Measurements from ENCODE around the gene MCAM.

MCAM gene

DNA sequence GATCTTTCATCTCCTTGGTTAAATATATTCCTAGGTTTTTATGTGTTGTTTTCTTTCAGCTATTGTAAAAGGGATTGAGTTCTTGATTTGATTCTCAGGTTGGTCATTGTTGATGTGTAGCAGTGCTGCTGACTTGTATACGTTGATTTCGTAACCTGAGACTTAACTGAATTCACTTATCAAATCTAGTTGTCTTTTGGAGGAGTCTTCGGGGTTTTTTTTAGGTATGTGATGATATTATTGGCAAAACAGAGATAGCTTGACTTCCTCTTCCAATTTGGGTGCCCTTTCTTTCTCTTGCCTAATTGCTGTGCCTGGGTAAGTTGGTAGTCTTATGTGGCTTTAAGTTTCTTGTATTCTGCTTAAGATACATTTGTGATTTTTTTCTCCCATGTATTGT is 57.9 kb downstream of the MCAM start:
- H3K9me3 ChIP-seq (ENCODE audit: low read depth, low read length): no peaks in the 10 kb centered on the region
- no peaks in the 10 kb centered on the region for H3K36me3 ChIP-seq (ENCODE audit: insufficient read depth, low read length)
- DNase-seq (ENCODE audit: low read depth, low spot score): no peak
- no peak overlapping the region for H3K27ac ChIP-seq
- TF ChIP-seq EZH2 (IDR thresholded peaks at IDR 0.05) (no peak), FOXP2 (optimal IDR thresholded peaks at IDR 0.05; ENCODE audit: control extremely low read depth, extremely low read length, insufficient read depth) (no peak), POLR2AphosphoS5 (IDR thresholded peaks at IDR 0.05; ENCODE audit: borderline replicate concordance, low read depth, low read length) (no peak)
- H3K4me3 ChIP-seq: no peak overlapping the region
- no peak overlapping the region for H3K9ac ChIP-seq (ENCODE audit: insufficient read length)
